HG03066 (cell line): ENCODE measurements around the gene MFSD11.

Experiments used
- ATAC-seq: cut with Tn5 transposase; IDR thresholded peaks from one replicate; pipeline ENCODE4 v1.9.1; 2021; ENCODE audit warnings: low read depth; ENCODE audit not compliant: unreplicated experiment

Gene MFSD11

GRCh38 chr17:76826330-76827068, 88.6 kb downstream of the MFSD11 start:
- ATAC-seq, result no peak

- ATAC-seq, result no peak
Observed at GRCh38 chr17:76827736-76828135, 89.8 kb downstream of the MFSD11 start.
